A673 (cell line): ENCODE data around the gene DLG5.

ENCODE experiments used
- EZH2 ChIP-seq: fragments of 200-600 bp; sonication (generic); IDR thresholded peaks from 2 replicates; pipeline ENCODE4 v1.6.1; 2017; ENCODE audit warnings: borderline replicate concordance, low read depth, mild to moderate bottlenecking, mixed read lengths, antibody characterized with exemption, low read length; ENCODE audit not compliant: poor library complexity, severe bottlenecking
- TF ChIP-seq, protein P1 (sequence below): fragments of 300-800, 200-600 bp; sonication (generic); conservative IDR thresholded peaks from 2 replicates; pipeline ENCODE4 v1.5.1; 2017; ENCODE audit warnings: low read depth, mild to moderate bottlenecking, antibody characterized with exemption, low read length, moderate library complexity, mixed read lengths

DNA sequence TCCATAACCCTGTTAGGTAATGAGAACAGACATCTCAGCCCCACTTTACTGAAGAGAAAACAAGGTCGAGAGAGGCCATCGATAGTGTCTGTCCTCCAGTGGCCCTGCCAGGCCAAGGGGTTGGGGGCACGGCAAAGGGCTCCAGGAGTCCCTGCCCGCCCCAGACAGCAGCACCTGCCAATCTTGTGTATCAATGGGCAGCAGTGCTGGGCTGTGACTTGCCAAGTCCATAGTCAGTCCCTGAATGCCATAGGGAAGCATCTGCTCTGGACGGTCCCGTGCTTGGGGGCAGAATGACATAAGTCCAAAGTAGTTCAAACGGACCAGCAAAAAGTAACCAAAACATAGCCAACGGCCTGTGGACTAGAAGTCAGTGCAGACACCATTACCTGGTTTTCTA is 33.2 kb downstream of the DLG5 start:
- no peak for TF ChIP-seq EZH2
- TF ChIP-seq, protein P1, sequence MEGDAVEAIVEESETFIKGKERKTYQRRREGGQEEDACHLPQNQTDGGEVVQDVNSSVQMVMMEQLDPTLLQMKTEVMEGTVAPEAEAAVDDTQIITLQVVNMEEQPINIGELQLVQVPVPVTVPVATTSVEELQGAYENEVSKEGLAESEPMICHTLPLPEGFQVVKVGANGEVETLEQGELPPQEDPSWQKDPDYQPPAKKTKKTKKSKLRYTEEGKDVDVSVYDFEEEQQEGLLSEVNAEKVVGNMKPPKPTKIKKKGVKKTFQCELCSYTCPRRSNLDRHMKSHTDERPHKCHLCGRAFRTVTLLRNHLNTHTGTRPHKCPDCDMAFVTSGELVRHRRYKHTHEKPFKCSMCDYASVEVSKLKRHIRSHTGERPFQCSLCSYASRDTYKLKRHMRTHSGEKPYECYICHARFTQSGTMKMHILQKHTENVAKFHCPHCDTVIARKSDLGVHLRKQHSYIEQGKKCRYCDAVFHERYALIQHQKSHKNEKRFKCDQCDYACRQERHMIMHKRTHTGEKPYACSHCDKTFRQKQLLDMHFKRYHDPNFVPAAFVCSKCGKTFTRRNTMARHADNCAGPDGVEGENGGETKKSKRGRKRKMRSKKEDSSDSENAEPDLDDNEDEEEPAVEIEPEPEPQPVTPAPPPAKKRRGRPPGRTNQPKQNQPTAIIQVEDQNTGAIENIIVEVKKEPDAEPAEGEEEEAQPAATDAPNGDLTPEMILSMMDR: no peak
